ENCODE results near the gene MAG. TPM values are rescaled to one million over a fixed set of nuclear protein-coding genes. Genes with fewer than 3 reads are reported as not detected.
A peak's percentile ranks its signal among the peaks of the same experiment; 100 is the strongest.

Gene MAG
- total and polyA plus RNA-seq, 2 of the 13 experiments (the other 11 are each of a cell fraction or from before 2014, with no cell fraction given) = 0.20 to 1.3 TPM

- TF ChIP-seq ZBTB33 (CRISPR knock-in tag; IDR thresholded peaks at IDR 0.05) = no peak
- no peak for TF ChIP-seq ZBTB25 (CRISPR knock-in tag; IDR thresholded peaks at IDR 0.05)
- TF ChIP-seq TSC22D2 (CRISPR knock-in tag; IDR thresholded peaks at IDR 0.05; ENCODE audit: borderline replicate concordance) = no peak
- peak; percentile 32; the same call in 1 of the 2 replicates for TF ChIP-seq HOXD1 (CRISPR knock-in tag; IDR thresholded peaks at IDR 0.05)
- peak; percentile 48 for TF ChIP-seq KDM6A (CRISPR knock-in tag; IDR thresholded peaks at IDR 0.05; ENCODE audit: low read depth)
- no peak for TF ChIP-seq SETDB1 (CRISPR knock-in tag; IDR thresholded peaks at IDR 0.05; ENCODE audit: borderline replicate concordance)
- no peak for TF ChIP-seq RARG (CRISPR knock-in tag; IDR thresholded peaks at IDR 0.05; ENCODE audit: low read depth)
- no peak for TF ChIP-seq ZEB1 (IDR thresholded peaks at IDR 0.05; ENCODE audit: insufficient replicate concordance, low read depth)
- peak; percentile 64; the same call in 1 of the 2 replicates for TF ChIP-seq SP5 (CRISPR knock-in tag; IDR thresholded peaks at IDR 0.05; ENCODE audit: borderline replicate concordance, low read depth)
- TF ChIP-seq PHB2 (IDR thresholded peaks at IDR 0.05; ENCODE audit: partially characterized antibody) = no peak
- TF ChIP-seq ZNF780A (CRISPR knock-in tag; IDR thresholded peaks at IDR 0.05) = no peak; the same call in 1 of the 2 replicates
- TF ChIP-seq FOSL1 (CRISPR knock-in tag; IDR thresholded peaks at IDR 0.05; ENCODE audit: borderline replicate concordance) = no peak
- TF ChIP-seq ZFP36 (IDR thresholded peaks at IDR 0.05; ENCODE audit: borderline replicate concordance, low read depth, low read length, partially characterized antibody) = no peak
- no peak for TF ChIP-seq MED8 (CRISPR knock-in tag; IDR thresholded peaks at IDR 0.05; ENCODE audit: insufficient replicate concordance)
- peak; percentile 45; the same call in 1 of the 2 replicates for TF ChIP-seq NR2F6 (IDR thresholded peaks at IDR 0.05)
- peak; percentile 69 for TF ChIP-seq NR2F6 (CRISPR knock-in tag; IDR thresholded peaks at IDR 0.05)
- TF ChIP-seq HOXA3 (CRISPR knock-in tag; IDR thresholded peaks at IDR 0.05) = peak; percentile 36; the same call in 1 of the 2 replicates
- TF ChIP-seq KLF9 (CRISPR knock-in tag; IDR thresholded peaks at IDR 0.05; ENCODE audit: low read depth) = no peak
- 0 out of 2 replicates have a peak, but pooled peaks have one; percentile 50 for TF ChIP-seq ZMYM2 (CRISPR knock-in tag; IDR thresholded peaks at IDR 0.05)
- TF ChIP-seq MYPOP (CRISPR knock-in tag; IDR thresholded peaks at IDR 0.05) = no peak
- TF ChIP-seq ZNF354B (CRISPR knock-in tag; IDR thresholded peaks at IDR 0.05) = no peak
- no peak for TF ChIP-seq GTF3A (CRISPR knock-in tag; conservative IDR thresholded peaks at IDR 0.05)
- TF ChIP-seq HMG20A (CRISPR knock-in tag; IDR thresholded peaks at IDR 0.05; ENCODE audit: borderline replicate concordance) = peak; percentile 70; the same call in 1 of the 2 replicates
Measured at GRCh38 chr19:35253316-35254286, 38.4 kb upstream of the MAG start (continued).
